MCF 10A (cell line): ENCODE measurements around the gene SBK2. TPM values are rescaled to one million over a fixed set of nuclear protein-coding genes. Genes with fewer than 3 reads are reported as not detected.

Experiments
- BruUV-seq: library from RNA; stranded (reverse); fragments of 400-500 nt; replicated peaks from 2 replicates; lab custom pipeline; 2021; lab: Mats Ljungman, UMichigan
- CTCF ChIA-PET: fragments of 300-600 bp; sonication (Branson Sonifier 250); formaldehyde crosslinking; extraction: SDS; loops from one replicate; lab custom pipeline; 2021; ENCODE audit warnings: antibody characterized with exemption, inconsistent platforms; lab: Yijun Ruan, JAX
- POLR2A ChIA-PET: fragments of 300-600, 350-650 bp; sonication (Branson Sonifier 250); formaldehyde crosslinking; extraction: SDS; loops from one replicate; lab custom pipeline; 2020; ENCODE audit warnings: antibody characterized with exemption, inconsistent platforms; lab: Yijun Ruan, JAX
- DNase-seq: peaks from one replicate; pipeline ENCODE4 v3.0.0-alpha.2; 2018; ENCODE audit not compliant: unreplicated experiment
- H3K27ac Mint-ChIP-seq: one replicate; pipeline ENCODE4 v1.8.0; 2022; ENCODE audit warnings: mild to moderate bottlenecking, low read depth, mixed read lengths; ENCODE audit not compliant: unreplicated experiment
- H3K27me3 Mint-ChIP-seq: one replicate; pipeline ENCODE4 v1.8.0; 2022; ENCODE audit warnings: mixed read lengths; ENCODE audit not compliant: insufficient read depth, unreplicated experiment
- H3K36me3 Mint-ChIP-seq: one replicate; pipeline ENCODE4 v1.8.0; 2022; ENCODE audit warnings: mild to moderate bottlenecking, moderate library complexity, mixed read lengths; ENCODE audit not compliant: insufficient read depth, unreplicated experiment
- H3K4me1 Mint-ChIP-seq: one replicate; pipeline ENCODE4 v1.8.0; 2022; ENCODE audit warnings: mixed read lengths; ENCODE audit not compliant: insufficient read depth, unreplicated experiment
- H3K4me3 Mint-ChIP-seq: one replicate; pipeline ENCODE4 v1.8.0; 2022; ENCODE audit warnings: mild to moderate bottlenecking, moderate library complexity, mixed read lengths; ENCODE audit not compliant: unreplicated experiment
- H3K9me3 Mint-ChIP-seq: one replicate; pipeline ENCODE4 v1.8.0; 2022; ENCODE audit warnings: mixed read lengths; ENCODE audit not compliant: unreplicated experiment
- CTCF ChIP-seq: fragments of 200-600 bp; IDR thresholded peaks from one replicate; pipeline ENCODE4 v1.8.0; 2022; ENCODE audit warnings: antibody characterized with exemption, mild to moderate bottlenecking; ENCODE audit not compliant: unreplicated experiment
- intact Hi-C: fragments of 100-400 bp; cut with micrococcal nuclease; formaldehyde crosslinking; loops from 2 replicates; pipeline ENCODE4 v1.14.1; 2022
- total RNA-seq: library from RNA; stranded (reverse); gene quantifications from 2 replicates; pipeline ENCODE4 v1.2.3, GENCODE V29; 2022

Gene SBK2
- total RNA-seq, 1 experiment from 2014 or later = not detected

- peaks cover 6% of the 10 kb centered on the region for H3K36me3 Mint-ChIP-seq
- BruUV-seq = no TSS peak
- intact Hi-C loops = no loop called here
- H3K4me1 Mint-ChIP-seq = peaks cover 27% of the 10 kb centered on the region
- POLR2A ChIA-PET = interaction anchor here (0.6 to 2.0 kb wide), 5 partner anchors 18 to 616 kb away, joined by 3 to 23 read pairs (median 3); partner anchors contain the start of genes FIZ1 and ZNF524
- H3K4me3 Mint-ChIP-seq = peak overlapping the region; percentile 89
- DNase-seq = no peak
- peaks cover 18% of the 10 kb centered on the region for H3K27me3 Mint-ChIP-seq
- H3K9me3 Mint-ChIP-seq = no peaks in the 10 kb centered on the region
- peak overlapping the region; percentile 91 for H3K27ac Mint-ChIP-seq
- CTCF ChIA-PET = interaction anchor here (0.6 to 1.2 kb wide), 4 partner anchors 24 to 67 kb away, joined by 3 to 4 read pairs (median 4); partner anchors contain the start of gene ZNF865
- no peak for TF ChIP-seq CTCF
These were observed 44.9 kb upstream of the SBK2 start for GRCh38 chr19:55581823-55582223.

- Mint-ChIP-seq H3K4me1 (peaks cover 27% of the 10 kb centered on the region), H3K36me3 (peaks cover 8% of the 10 kb centered on the region), H3K4me3 (peak overlapping the region; percentile 89), H3K9me3 (no peaks in the 10 kb centered on the region), H3K27me3 (peaks cover 18% of the 10 kb centered on the region), H3K27ac (peak overlapping the region; percentile 91)
- POLR2A ChIA-PET = interaction anchor here (0.6 to 2.0 kb wide), 7 partner anchors 18 to 617 kb away, joined by 3 to 23 read pairs (median 3); partner anchors contain the start of genes FIZ1, UBE2S and ZNF524
- no peak for TF ChIP-seq CTCF
- DNase-seq = peak; percentile 17
- BruUV-seq = no TSS peak
- CTCF ChIA-PET = interaction anchor here (0.6 to 1.2 kb wide), 4 partner anchors 25 to 1106 kb away, joined by 4 read pairs; partner anchors contain the start of gene ZNF865
- intact Hi-C loops = no loop called here
These were observed 44.4 kb upstream of the SBK2 start for GRCh38 chr19:55581145-55581822.

GRCh38 chr19:55580628-55581144 is 43.8 kb upstream of the SBK2 start, which contains the start of gene ZNF579:
ZNF579 (minus strand) TSS chr19:55580848; CDS start chr19:55579639, 1,209 bp downstream.
- ChIA-PET POLR2A (interaction anchor here (0.7 to 2.0 kb wide), 8 partner anchors 19 to 189 kb away, joined by 3 to 23 read pairs (median 4); partner anchors contain the start of genes FIZ1, UBE2S, ZNF524 and ZNF628), CTCF (interaction anchor here (0.8 to 1.0 kb wide), 2 partner anchors 34 to 51 kb away, joined by 3 to 4 read pairs; no protein-coding TSS in a partner anchor)
- intact Hi-C loops = no loop called here
- Mint-ChIP-seq H3K27ac (peak within 1 kb of the TSS; percentile 91), H3K27me3 (peaks cover 16% of the 10 kb centered on the region), H3K9me3 (no peaks in the 10 kb centered on the region), H3K4me3 (peak within 1 kb of the TSS; percentile 89), H3K4me1 (peaks cover 26% of the 10 kb centered on the region), H3K36me3 (peaks cover 8% of the 10 kb centered on the region)
- BruUV-seq = no TSS peak
- peak; percentile 86 for DNase-seq
- TF ChIP-seq CTCF = no peak
